SK-N-SH (cell line): ENCODE data around the gene COL23A1. TPM values are rescaled to one million over a fixed set of nuclear protein-coding genes. Genes with fewer than 3 reads are reported as not detected.

Experiments used
- CTCF ChIA-PET: fragments of 300-600, 350-600 bp; formaldehyde crosslinking; extraction: SDS; loops from one replicate; lab custom pipeline; 2021; lab: Yijun Ruan, JAX
- POLR2A ChIA-PET: fragments of 350-600 bp; sonication (Branson Sonifier 250); formaldehyde crosslinking; extraction: SDS; loops from one replicate; lab custom pipeline; 2020; ENCODE audit warnings: antibody characterized with exemption, inconsistent platforms; lab: Yijun Ruan, JAX
- DNase-seq: peaks from one replicate; pipeline ENCODE4 v3.0.0; 2012
- H2AFZ ChIP-seq: fragments of 200-600 bp; sonication (generic); 2 replicates; pipeline ENCODE4 v1.8.1; 2016; ENCODE audit warnings: antibody characterized with exemption, mild to moderate bottlenecking, low read depth
- H3F3A ChIP-seq: fragments of 200-600 bp; sonication (generic); replicated peaks from 2 replicates; pipeline ENCODE3; 2016; ENCODE audit warnings: antibody characterized with exemption, mild to moderate bottlenecking; ENCODE audit not compliant: insufficient read depth
- H3K27ac ChIP-seq, 2 experiments: fragments of 200-500 bp in 1 of 2; fragments of 200-600 bp in 1 of 2; sonication (Bioruptor generic) in 1 of 2; sonication (generic), shearing (Covaris generic) in 1 of 2; 2 replicates each; pipeline versions ENCODE4 v1.5.1 to v1.6.1; 2014 to 2016; ENCODE audit warnings: low read depth in 2 of 2, inconsistent platforms in 1 of 2, low read length in 1 of 2, mild to moderate bottlenecking in 1 of 2, mixed read lengths in 1 of 2
- H3K27me3 ChIP-seq: fragments of 200-600 bp; sonication (generic), shearing (Covaris generic); 2 replicates; pipeline ENCODE4 v1.6.1; 2016; ENCODE audit warnings: mixed run types; ENCODE audit not compliant: insufficient read depth
- H3K36me3 ChIP-seq, 2 experiments: fragments of 200-500 bp in 1 of 2; fragments of 200-600 bp in 1 of 2; sonication (Bioruptor generic) in 1 of 2; sonication (generic) in 1 of 2; replicated peaks in 1 of 2; 2 replicates each; pipeline versions ENCODE3 to v1.5.1; 2014 to 2016; ENCODE audit warnings: low read length in 1 of 2, mild to moderate bottlenecking in 1 of 2; ENCODE audit not compliant: insufficient read depth in 2 of 2, control insufficient read depth in 1 of 2
- H3K4me1 ChIP-seq, 2 experiments: fragments of 200-500 bp in 1 of 2; fragments of 200-600 bp in 1 of 2; sonication (Bioruptor generic) in 1 of 2; sonication (generic), shearing (Covaris generic) in 1 of 2; 2 replicates each; pipeline versions ENCODE4 v1.5.1 to v1.6.1; 2014 to 2016; ENCODE audit warnings: low read depth in 1 of 2, low read length in 1 of 2, mixed run types in 1 of 2; ENCODE audit not compliant: insufficient read depth in 2 of 2, control insufficient read depth in 1 of 2
- H3K4me2 ChIP-seq: fragments of 200-600 bp; sonication (generic), shearing (Covaris generic); 2 replicates; pipeline ENCODE4 v1.6.1; 2017; ENCODE audit warnings: mixed run types
- H3K4me3 ChIP-seq, 2 experiments: fragments of 200-500 bp in 1 of 2; fragments of 200-600 bp in 1 of 2; sonication (Bioruptor generic) in 1 of 2; sonication (generic), shearing (Covaris generic) in 1 of 2; 2 replicates each; pipeline versions ENCODE4 v1.5.1 to v1.8.1; 2014 to 2016; ENCODE audit warnings: low read depth in 2 of 2, inconsistent platforms in 1 of 2, low read length in 1 of 2, mild to moderate bottlenecking in 1 of 2, mixed read lengths in 1 of 2, moderate library complexity in 1 of 2
- H3K79me2 ChIP-seq: fragments of 200-600 bp; sonication (generic); 2 replicates; pipeline ENCODE4 v1.8.1; 2017; ENCODE audit warnings: mild to moderate bottlenecking; ENCODE audit not compliant: insufficient read depth
- H3K9ac ChIP-seq: fragments of 200-600 bp; sonication (generic); 2 replicates; pipeline ENCODE4 v1.6.1; 2017; ENCODE audit warnings: mixed run types
- H3K9me2 ChIP-seq: fragments of 200-600 bp; sonication (generic); 2 replicates; pipeline ENCODE4 v1.6.1; 2017; ENCODE audit warnings: mixed run types
- H3K9me3 ChIP-seq: fragments of 200-600 bp; sonication (generic); 2 replicates; pipeline ENCODE4 v1.6.1; 2017; ENCODE audit warnings: mixed run types, mild to moderate bottlenecking, moderate library complexity
- H4K20me1 ChIP-seq: fragments of 200-600 bp; sonication (generic); 2 replicates; pipeline ENCODE4 v1.6.1; 2017; ENCODE audit warnings: mild to moderate bottlenecking, mixed run types; ENCODE audit not compliant: insufficient read depth
- CHD2 ChIP-seq: fragments of 150-350 bp; IDR thresholded peaks from 2 replicates; pipeline ENCODE4 v1.6.1; 2018; ENCODE audit warnings: low read length; ENCODE audit not compliant: partially characterized antibody
- ELF1 ChIP-seq: IDR thresholded peaks from 2 replicates; pipeline ENCODE4 v1.4.0; 2012
- FOSL2 ChIP-seq: IDR thresholded peaks from 2 replicates; pipeline ENCODE4 v1.4.0; 2012; ENCODE audit warnings: low read depth, mild to moderate bottlenecking, moderate library complexity, borderline replicate concordance
- FOXJ3 ChIP-seq: sonication (generic); formaldehyde crosslinking; IDR thresholded peaks from 2 replicates; pipeline ENCODE4 v1.5.1; 2020; ENCODE audit warnings: mild to moderate bottlenecking, missing genetic modification reagents
- GATA2 ChIP-seq: sonication (generic); formaldehyde crosslinking; IDR thresholded peaks from 2 replicates; pipeline ENCODE4 v1.5.0; 2020; ENCODE audit warnings: mild to moderate bottlenecking, missing genetic modification reagents
- MXI1 ChIP-seq: IDR thresholded peaks from 2 replicates; pipeline ENCODE4 v1.6.1; 2012; ENCODE audit warnings: mild to moderate bottlenecking, low read depth, low read length, improper control_type of control experiment
- NFIC ChIP-seq: IDR thresholded peaks from 2 replicates; pipeline ENCODE4 v1.4.0; 2012; ENCODE audit warnings: borderline replicate concordance
- NRF1 ChIP-seq: IDR thresholded peaks from 2 replicates; pipeline ENCODE4 v1.6.1; 2012; ENCODE audit warnings: low read depth, mild to moderate bottlenecking, low read length
- POLR2AphosphoS5 ChIP-seq: IDR thresholded peaks from 2 replicates; pipeline ENCODE4 v1.6.1; 2012; ENCODE audit warnings: low read depth, low read length
- RCOR1 ChIP-seq: fragments of 150-350 bp; IDR thresholded peaks from 2 replicates; pipeline ENCODE4 v1.6.1; 2017; ENCODE audit warnings: antibody characterized with exemption, low read length
- SIN3A ChIP-seq: IDR thresholded peaks from 2 replicates; pipeline ENCODE4 v1.6.1; 2012; ENCODE audit warnings: low read depth, mild to moderate bottlenecking, low read length, moderate library complexity, borderline replicate concordance
- TCF12 ChIP-seq: IDR thresholded peaks from 2 replicates; pipeline ENCODE4 v1.4.0; 2012
- TEAD4 ChIP-seq: IDR thresholded peaks from 2 replicates; pipeline ENCODE4 v1.4.0; 2012; ENCODE audit warnings: mild to moderate bottlenecking, borderline replicate concordance; ENCODE audit not compliant: insufficient read depth
- WGBS: methylation state at CpG from one replicate; pipeline ENCODE4 v1.1.6; 2017; ENCODE audit warnings: low lambda C conversion rate; 5-methylcytosine and 5-hydroxymethylcytosine counted together
- polyA plus RNA-seq, 3 experiments: library from polyadenylated mRNA; depleted of rRNA; stranded (reverse); fragments of >200 nt; gene quantifications; 2 replicates each; pipeline ENCODE4 v1.2.3, GENCODE V29; 2012
- TF ChIP-seq, protein P1 (sequence below): IDR thresholded peaks from 2 replicates; pipeline ENCODE4 v1.4.0; 2012; ENCODE audit warnings: low read depth, borderline replicate concordance

COL23A1 gene
- polyA plus RNA-seq, 1 of the 3 experiments (the other 2 are of a cell fraction): 0.10 TPM

DNA sequence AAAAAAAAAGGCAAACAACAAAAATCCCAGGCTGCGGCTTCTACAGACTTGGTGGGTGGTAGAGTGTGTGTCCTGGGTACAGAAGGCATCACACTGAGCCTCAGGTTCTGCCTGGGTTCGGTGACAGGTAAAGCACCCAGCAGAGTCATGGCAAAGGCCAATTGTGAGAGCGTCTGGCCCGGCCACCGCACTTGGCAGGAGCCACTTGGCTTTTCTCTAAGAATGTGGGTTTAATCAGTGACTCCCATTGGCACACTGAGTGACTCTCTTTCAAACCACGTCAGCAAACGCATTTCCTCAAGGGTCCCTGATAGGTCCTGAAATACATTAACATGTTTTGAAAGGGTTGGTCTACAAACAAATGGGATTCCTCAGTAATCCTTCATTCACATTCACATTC, 17.0 kb downstream of the COL23A1 start:
- no peaks in the 10 kb centered on the region for H3K27me3 ChIP-seq
- no peak overlapping the region for H3K9ac ChIP-seq
- WGBS: 45% methylated on average over 7 of the region's 7 CpGs
- no peak for TF ChIP-seq POLR2AphosphoS5
- TF ChIP-seq GATA2 (CRISPR knock-in tag): no peak
- no peak for TF ChIP-seq SIN3A
- TF ChIP-seq MXI1: no peak
- TF ChIP-seq NFIC: no peak
- TF ChIP-seq ELF1: no peak
- TF ChIP-seq FOSL2: no peak
- TF ChIP-seq CHD2: no peak
- no peak for TF ChIP-seq NRF1
- no peak for TF ChIP-seq TEAD4
- TF ChIP-seq, protein P1, sequence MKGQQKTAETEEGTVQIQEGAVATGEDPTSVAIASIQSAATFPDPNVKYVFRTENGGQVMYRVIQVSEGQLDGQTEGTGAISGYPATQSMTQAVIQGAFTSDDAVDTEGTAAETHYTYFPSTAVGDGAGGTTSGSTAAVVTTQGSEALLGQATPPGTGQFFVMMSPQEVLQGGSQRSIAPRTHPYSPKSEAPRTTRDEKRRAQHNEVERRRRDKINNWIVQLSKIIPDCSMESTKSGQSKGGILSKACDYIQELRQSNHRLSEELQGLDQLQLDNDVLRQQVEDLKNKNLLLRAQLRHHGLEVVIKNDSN: no peak
- H3K36me3 ChIP-seq: no peaks in the 10 kb centered on the region
- CTCF ChIA-PET: no interaction called here
- no peaks in the 10 kb centered on the region for H4K20me1 ChIP-seq
- DNase-seq: no peak
- no peak overlapping the region for H3K4me2 ChIP-seq
- H3K79me2 ChIP-seq: no peaks in the 10 kb centered on the region
- no peak overlapping the region for H2AFZ ChIP-seq
- no peaks in the 10 kb centered on the region for H3K9me3 ChIP-seq
- H3K4me3 ChIP-seq: no peak overlapping the region
- no peaks in the 10 kb centered on the region for H3F3A ChIP-seq
- H3K9me2 ChIP-seq: no peaks in the 10 kb centered on the region
- POLR2A ChIA-PET: no interaction called here
- no peaks in the 10 kb centered on the region for H3K4me1 ChIP-seq
- no peak overlapping the region for H3K27ac ChIP-seq

GRCh38 chr5:178572617-178573016, 17.6 kb downstream of the COL23A1 start:
- Histone ChIP-seq H3K4me3 (no peak overlapping the region), H3K36me3 (no peaks in the 10 kb centered on the region), H3K4me1 (no peaks in the 10 kb centered on the region), H3K27me3 (no peaks in the 10 kb centered on the region), H3F3A (no peaks in the 10 kb centered on the region), H3K4me2 (no peak overlapping the region), H3K27ac (no peak overlapping the region), H4K20me1 (no peaks in the 10 kb centered on the region), H2AFZ (no peak overlapping the region), H3K9me2 (no peaks in the 10 kb centered on the region), H3K9me3 (no peaks in the 10 kb centered on the region), H3K79me2 (no peaks in the 10 kb centered on the region), H3K9ac (no peak overlapping the region)
- no peak for DNase-seq
- POLR2A ChIA-PET: no interaction called here
- WGBS: 38% methylated on average over 4 of the region's 4 CpGs
- TF ChIP-seq CHD2 (no peak), TCF12 (no peak), FOXJ3 (CRISPR knock-in tag) (no peak), RCOR1 (no peak), NFIC (no peak)
- TF ChIP-seq, all 33 proteins: peak for 0
- CTCF ChIA-PET: interaction anchor here (2.1 kb wide), 1 partner anchor 17 kb away, joined by 5 read pairs; the partner anchor contains the start of gene COL23A1
